Measurements from ENCODE around the gene C11orf97.
"Not testable (repeated sequence)": the region's sequence is repeated elsewhere in the genome, so short reads cannot be mapped to it uniquely, and the experiment has no call there.

GRCh38 chr11:94506513-94506912 lies 5.7 kb upstream of the C11orf97 start:
- not testable (repeated sequence) for TF ChIP-seq CTCF (IDR thresholded peaks at IDR 0.05); JUN (IDR thresholded peaks at IDR 0.05); PBX3 (IDR thresholded peaks at IDR 0.05); POLR2A (IDR thresholded peaks at IDR 0.05; ENCODE audit: low read length)

Data from A549 (cell line).